RKO (cell line): Measurements from ENCODE around the gene HTR7.
"Not testable (repeated sequence)": the region's sequence is repeated elsewhere in the genome, so short reads cannot be mapped to it uniquely, and the experiment has no call there.

Source experiments
- DNase-seq: peaks from one replicate; pipeline ENCODE4 v3.0.0-alpha.2; 2016; ENCODE audit warnings: low spot score

Gene HTR7

GRCh38 chr10:90857635-90858460 lies at the start of gene HTR7:
Gene HTR7 (minus strand): TSS chr10:90858039. CDS start chr10:90857671, 368 bp downstream.
- no peak for DNase-seq

- DNase-seq: no peak
Observed at GRCh38 chr10:90906596-90906995, 48.8 kb upstream of the HTR7 start.

GRCh38 chr10:90905925-90906324 lies 48.1 kb upstream of the HTR7 start:
- DNase-seq: no peak

- DNase-seq: not testable (repeated sequence)
Observed at GRCh38 chr10:90896916-90897315, 39.1 kb upstream of the HTR7 start.

- no peak for DNase-seq
Observed at GRCh38 chr10:90893190-90893589, 35.4 kb upstream of the HTR7 start.

- no peak for DNase-seq
Observed at GRCh38 chr10:90890347-90890746, 32.5 kb upstream of the HTR7 start.

GRCh38 chr10:90889636-90890035 lies 31.8 kb upstream of the HTR7 start:
- DNase-seq: no peak

- no peak for DNase-seq
Observed at GRCh38 chr10:90888387-90888786, 30.5 kb upstream of the HTR7 start.

- DNase-seq: no peak
Observed at GRCh38 chr10:90887555-90887954, 29.7 kb upstream of the HTR7 start.

- no peak for DNase-seq
Observed at GRCh38 chr10:90885176-90885575, 27.3 kb upstream of the HTR7 start.

GRCh38 chr10:90884431-90884830 lies 26.6 kb upstream of the HTR7 start:
- no peak for DNase-seq

GRCh38 chr10:90880059-90880719 lies 22.4 kb upstream of the HTR7 start:
- peak; percentile 53 for DNase-seq

- no peak for DNase-seq
Observed at GRCh38 chr10:90879062-90879461, 21.2 kb upstream of the HTR7 start.

- DNase-seq: peak; percentile 44
Observed at GRCh38 chr10:90872648-90873020, 14.8 kb upstream of the HTR7 start.

- DNase-seq: peak; percentile 74
Observed at GRCh38 chr10:90871766-90872647, 14.2 kb upstream of the HTR7 start, which contains the start of gene RPP30. Gene RPP30 (plus strand): TSS chr10:90871974. CDS start chr10:90871987, 13 bp downstream.

- peak; percentile 76 for DNase-seq
Observed at GRCh38 chr10:90871279-90871765, 13.5 kb upstream of the HTR7 start.

GRCh38 chr10:90866050-90866598 lies 8.3 kb upstream of the HTR7 start:
- no peak for DNase-seq

GRCh38 chr10:90865401-90865800 lies 7.6 kb upstream of the HTR7 start:
- peak; percentile 31 for DNase-seq

GRCh38 chr10:90862908-90863514 lies 5.2 kb upstream of the HTR7 start:
- peak; percentile 51 for DNase-seq

GRCh38 chr10:90860790-90861189 lies 3.0 kb upstream of the HTR7 start:
- no peak for DNase-seq

GRCh38 chr10:90859321-90859751 lies 1.5 kb upstream of the HTR7 start:
- peak; percentile 74 for DNase-seq
